GM21529 (cell line): ENCODE results near the gene PIGP.
"Not testable (repeated sequence)": the region's sequence is repeated elsewhere in the genome, so short reads cannot be mapped to it uniquely, and the experiment has no call there.

Experiments
- ATAC-seq: cut with Tn5 transposase; IDR thresholded peaks from one replicate; pipeline ENCODE4 v1.9.1; 2021; ENCODE audit not compliant: unreplicated experiment

The PIGP gene

DNA sequence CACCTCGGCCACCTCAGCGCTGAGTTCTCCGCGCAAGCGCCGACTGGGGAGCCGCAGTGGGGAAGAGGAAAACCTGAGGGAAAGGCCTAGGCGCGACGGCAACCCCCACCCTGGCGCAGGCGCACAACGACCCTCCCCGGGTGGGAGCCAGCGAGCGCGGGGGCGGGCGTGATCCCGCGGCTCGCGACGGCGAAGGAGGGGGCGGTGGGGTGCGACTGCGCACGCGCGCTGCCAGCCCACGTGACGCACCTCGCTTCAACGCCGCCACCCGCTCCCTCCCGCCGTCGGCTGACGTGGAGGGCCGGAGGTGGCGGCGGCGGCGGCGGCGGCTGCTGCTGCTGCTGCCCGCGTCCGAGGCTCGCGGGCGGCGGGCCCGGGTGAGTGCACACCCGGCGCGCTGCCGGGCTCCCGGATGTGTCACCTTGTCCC, at the start of gene PIGP, which contains the start of gene TTC3:
PIGP (minus strand) TSS at position 84 of the 429 bp plus-strand sequence. CDS start 556 bp downstream, outside the sequence.
TTC3 (plus strand) TSS at position 267 of the 429 bp plus-strand sequence. CDS start 14,004 bp downstream, outside the sequence.
- peak; percentile 68 for ATAC-seq

DNA sequence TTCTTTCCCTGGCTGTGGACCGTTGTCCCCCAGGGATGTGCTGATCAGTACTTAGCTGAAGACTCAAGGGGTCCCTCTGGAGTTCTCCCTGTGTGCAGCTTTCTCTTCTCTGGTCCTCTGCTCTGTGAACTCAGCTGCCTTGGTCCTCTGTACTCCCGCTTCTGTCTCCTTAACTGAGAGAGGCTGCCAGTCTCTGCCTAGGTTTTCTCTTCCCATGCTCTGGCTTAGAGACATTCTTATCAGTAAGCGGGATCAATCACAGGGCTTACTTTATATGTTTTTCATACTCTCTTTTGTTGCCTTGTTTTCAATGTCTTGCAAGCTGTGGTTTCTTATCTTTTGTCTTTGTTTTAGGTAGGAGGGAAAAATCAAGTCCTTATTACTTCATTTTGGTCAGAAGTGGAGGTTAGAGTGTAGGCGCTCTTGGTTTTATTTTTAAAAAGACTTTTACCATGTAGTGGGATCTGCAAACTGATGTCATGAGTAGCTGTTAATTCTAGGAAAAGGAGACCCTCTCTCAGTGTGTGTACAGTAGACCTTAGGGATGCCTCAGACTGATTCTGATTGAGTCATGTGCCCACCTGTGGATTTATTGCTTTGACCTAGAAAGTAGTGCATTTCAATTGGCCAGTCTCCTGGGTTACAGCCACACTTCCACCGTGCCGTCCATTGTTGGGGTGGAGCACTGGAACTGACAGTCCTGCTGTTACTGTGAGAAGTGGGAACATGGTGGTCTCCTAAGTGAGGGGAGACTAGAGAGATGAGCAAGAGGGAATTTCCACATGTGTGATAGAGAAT, 46.7 kb upstream of the PIGP start:
- ATAC-seq = no peak

DNA sequence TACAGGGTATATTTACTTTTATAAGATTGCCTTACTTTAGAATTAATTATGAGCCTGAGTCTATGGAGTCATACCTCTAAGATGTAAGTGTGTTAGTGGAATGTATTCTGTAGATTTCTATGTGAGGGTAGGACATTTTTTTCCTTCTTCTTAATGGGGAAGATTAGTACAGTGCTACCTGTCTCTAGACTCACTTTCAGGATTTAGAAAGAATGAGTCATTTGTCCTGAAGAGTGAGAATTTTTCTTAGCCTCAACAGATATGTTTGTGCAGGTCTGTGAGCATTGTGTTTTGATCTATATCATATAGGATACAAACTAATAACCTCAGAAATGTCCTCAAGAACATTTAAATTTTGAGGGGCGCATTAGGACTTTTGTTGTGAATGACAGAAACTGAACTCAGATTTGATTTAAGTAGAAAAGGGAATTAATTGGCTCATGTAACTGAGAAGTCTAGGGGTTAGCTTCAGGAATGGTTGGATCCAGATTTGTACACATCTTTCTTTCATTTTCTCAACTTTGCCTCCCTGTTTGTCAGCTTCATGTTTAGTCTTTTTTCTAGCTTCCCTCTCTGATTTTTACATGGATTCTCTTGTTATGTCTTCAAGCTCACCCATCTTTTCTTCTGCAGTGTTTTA, 45.4 kb upstream of the PIGP start:
- no peak for ATAC-seq

DNA sequence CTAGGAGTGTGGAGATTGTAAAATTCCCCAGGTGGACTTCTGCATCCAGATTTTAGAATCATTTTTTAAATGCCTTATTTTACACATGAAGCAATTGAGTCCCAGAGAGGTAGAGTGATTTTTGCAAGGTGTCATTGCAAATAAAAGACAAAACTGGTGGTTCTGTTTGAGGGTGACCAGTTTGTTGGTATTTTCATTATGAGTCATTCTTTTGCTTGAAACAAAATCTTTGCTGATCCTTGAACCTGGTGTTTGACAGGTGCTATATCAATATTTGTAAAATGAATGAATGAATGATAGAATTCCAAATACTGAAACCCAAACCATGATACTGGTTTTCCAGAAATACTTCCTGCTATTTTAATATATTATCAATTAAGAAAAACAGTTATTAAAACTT, 44.3 kb upstream of the PIGP start:
- no peak for ATAC-seq

GRCh38 chr21:37116459-37116858, 43.6 kb upstream of the PIGP start:
- not testable (repeated sequence) for ATAC-seq

DNA sequence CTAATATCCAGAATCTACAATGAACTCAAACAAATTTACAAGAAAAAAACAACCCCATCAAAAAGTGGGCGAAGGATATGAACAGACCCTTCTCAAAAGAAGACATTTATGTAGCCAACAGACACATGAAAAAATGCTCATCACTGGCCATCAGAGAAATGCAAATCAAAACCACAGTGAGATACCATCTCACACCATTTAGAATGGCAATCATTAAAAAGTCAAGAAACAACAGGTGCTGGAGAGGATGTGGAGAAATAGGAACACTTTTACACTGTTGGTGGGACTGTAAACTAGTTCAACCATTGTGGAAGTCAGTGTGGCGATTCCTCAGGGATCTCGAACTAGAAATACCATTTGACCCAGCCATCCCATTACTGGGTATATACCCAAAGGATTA, 41.4 kb upstream of the PIGP start:
- not testable (repeated sequence) for ATAC-seq

- not testable (repeated sequence) for ATAC-seq
These were observed 38.2 kb upstream of the PIGP start for GRCh38 chr21:37111029-37111428.

GRCh38 chr21:37106998-37107397, 34.1 kb upstream of the PIGP start:
- ATAC-seq = no peak

- not testable (repeated sequence) for ATAC-seq
These were observed 29.9 kb upstream of the PIGP start for GRCh38 chr21:37102746-37103145.

GRCh38 chr21:37101384-37101783, 28.5 kb upstream of the PIGP start:
- ATAC-seq = no peak

DNA sequence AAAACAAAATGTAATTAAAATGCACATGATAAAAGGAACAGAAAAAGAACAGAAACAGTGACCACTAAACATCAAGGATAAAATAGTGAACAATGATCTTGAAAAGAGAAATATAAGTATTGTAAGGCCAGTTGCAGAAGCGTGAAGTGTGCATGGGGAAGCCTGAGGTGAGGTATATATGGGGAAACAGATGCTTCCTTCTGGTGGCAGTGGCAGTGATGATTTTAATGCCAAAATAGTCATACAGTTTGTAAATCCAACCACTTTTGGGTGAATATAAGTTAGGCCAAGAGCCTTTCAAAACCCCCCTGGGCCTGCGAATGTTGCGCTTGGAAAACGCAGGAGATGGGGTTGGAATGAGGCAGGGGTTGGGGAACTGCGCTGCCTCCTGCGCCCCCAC, 27.4 kb upstream of the PIGP start:
- ATAC-seq = no peak

- no peak for ATAC-seq
These were observed 25.9 kb upstream of the PIGP start for GRCh38 chr21:37098751-37099150.

GRCh38 chr21:37095821-37096220, 22.9 kb upstream of the PIGP start:
- ATAC-seq = no peak

DNA sequence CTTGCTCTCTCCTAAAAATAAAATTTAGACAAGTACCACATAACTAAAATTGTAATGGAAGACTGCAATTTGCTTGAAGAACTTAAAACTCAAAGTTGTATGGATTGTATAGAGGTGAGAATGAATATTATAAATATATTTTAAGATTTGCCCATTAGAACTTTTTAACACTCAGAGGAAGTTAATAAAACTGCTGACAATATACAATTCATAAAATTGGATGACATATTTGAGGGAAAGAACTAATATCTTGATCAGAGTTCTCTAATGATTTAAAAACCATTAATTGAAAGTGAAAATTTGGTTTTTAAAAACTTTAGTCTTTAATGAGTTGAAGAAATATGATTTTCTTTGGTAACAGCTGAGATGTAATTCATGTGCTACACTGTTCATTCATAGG, 21.1 kb upstream of the PIGP start:
- ATAC-seq = no peak

- no peak for ATAC-seq
These were observed 15.4 kb upstream of the PIGP start for GRCh38 chr21:37088186-37088735.

DNA sequence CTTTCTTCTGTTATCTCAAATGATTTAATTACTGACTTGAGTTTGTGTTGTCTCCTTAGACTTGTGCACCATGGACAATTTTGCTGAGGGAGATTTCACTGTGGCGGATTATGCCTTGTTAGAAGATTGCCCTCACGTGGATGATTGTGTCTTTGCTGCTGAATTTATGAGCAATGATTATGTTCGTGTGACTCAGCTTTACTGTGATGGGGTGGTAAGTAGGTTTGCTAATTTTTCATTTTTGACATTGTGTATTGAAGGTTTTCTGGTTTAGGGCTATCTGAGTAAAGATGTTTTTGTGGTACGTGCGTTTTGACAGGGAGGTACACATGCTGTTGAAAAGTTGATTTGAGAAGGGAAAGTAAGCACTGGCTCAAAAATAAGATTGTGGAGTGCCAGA, 14.3 kb upstream of the PIGP start:
- no peak for ATAC-seq

GRCh38 chr21:37085726-37086125, 12.9 kb upstream of the PIGP start:
- no peak for ATAC-seq

- no peak for ATAC-seq
These were observed 10.1 kb upstream of the PIGP start for GRCh38 chr21:37082856-37083528.

- ATAC-seq = no peak
These were observed 9.5 kb upstream of the PIGP start for GRCh38 chr21:37082375-37082774.

DNA sequence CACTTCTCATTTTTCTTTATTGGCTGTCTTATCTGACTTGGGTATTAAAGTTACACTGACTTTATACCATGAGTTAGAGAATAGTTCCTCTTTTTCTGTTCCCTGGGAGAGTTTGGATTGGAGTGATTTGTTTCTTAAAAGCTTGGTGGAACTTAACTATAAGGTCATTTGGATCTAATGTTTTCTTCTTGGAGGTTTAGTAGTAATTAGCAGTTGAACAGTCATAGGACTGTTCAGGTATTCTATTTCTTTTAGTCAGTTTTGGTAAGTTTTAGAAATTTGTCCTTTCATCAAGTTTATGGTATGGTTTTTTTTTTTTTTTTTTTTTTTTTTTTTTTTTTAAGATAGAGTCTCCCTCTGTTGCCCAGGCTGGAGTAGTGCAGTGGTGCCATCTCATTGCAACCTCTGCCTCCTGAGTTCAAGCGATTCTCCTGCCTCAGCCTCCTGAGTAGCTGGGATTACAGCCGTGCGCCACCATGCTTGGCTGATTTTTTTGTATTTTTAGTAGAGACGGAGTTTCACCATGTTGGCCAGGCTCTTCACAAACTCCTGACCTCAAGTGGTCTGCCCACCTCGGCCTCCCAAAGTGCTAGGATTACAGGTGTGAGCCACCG, 6.4 kb upstream of the PIGP start:
- ATAC-seq = no peak

DNA sequence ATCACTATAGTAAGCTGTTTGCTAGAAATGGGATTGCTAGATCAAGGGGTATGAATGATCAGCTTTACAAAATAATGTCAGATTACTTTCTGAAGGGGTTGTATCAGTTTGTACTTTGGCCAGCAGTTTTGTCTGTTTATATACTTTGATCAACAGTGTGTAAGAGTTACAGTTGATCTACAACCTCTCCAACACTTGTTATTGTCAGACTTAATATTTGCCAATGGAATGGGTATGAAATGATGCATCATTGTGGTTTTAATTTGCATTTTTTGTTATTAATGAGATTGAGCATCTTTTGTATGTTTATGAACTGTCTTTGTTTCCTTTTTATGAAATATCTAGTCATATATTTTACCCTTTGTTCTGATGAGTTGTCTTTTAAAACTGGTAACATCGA, 4.5 kb upstream of the PIGP start:
- no peak for ATAC-seq
